SU-DHL-6 (cell line): ENCODE data around the gene DUOXA1.

Source experiments
- EZH2phosphoT487 ChIP-seq: fragments of 200-600 bp; sonication (generic), shearing (Covaris generic); conservative IDR thresholded peaks from 2 replicates; pipeline ENCODE4 v1.6.1; 2018; ENCODE audit warnings: mild to moderate bottlenecking, antibody characterized with exemption, low read length, moderate library complexity, mixed read lengths
- TF ChIP-seq, protein P1 (sequence below): fragments of 200-600 bp; sonication (generic); IDR thresholded peaks from one replicate; pipeline ENCODE4 v1.5.1; 2017; ENCODE audit warnings: antibody characterized with exemption, mild to moderate bottlenecking, low read length, moderate library complexity; ENCODE audit not compliant: insufficient read depth, poor library complexity, severe bottlenecking

DNA sequence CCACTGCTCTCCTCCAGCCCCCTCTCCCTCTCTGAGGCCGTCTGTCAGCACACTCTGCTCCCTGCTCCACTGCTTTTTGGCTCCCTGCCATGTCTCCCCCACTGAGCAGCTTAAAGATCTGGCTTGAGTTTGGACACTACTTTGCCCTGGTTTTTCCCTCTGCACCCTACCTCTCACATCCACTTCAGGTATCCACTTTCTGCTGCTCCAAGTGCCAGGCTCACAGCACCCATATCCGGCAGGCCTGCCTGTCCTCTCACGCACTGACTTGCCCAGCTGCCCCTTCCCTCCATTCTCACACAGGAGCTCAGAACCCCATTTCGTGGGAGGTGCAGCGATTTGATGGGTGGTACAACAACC, 3.9 kb upstream of the DUOXA1 start:
- TF ChIP-seq, protein P1, sequence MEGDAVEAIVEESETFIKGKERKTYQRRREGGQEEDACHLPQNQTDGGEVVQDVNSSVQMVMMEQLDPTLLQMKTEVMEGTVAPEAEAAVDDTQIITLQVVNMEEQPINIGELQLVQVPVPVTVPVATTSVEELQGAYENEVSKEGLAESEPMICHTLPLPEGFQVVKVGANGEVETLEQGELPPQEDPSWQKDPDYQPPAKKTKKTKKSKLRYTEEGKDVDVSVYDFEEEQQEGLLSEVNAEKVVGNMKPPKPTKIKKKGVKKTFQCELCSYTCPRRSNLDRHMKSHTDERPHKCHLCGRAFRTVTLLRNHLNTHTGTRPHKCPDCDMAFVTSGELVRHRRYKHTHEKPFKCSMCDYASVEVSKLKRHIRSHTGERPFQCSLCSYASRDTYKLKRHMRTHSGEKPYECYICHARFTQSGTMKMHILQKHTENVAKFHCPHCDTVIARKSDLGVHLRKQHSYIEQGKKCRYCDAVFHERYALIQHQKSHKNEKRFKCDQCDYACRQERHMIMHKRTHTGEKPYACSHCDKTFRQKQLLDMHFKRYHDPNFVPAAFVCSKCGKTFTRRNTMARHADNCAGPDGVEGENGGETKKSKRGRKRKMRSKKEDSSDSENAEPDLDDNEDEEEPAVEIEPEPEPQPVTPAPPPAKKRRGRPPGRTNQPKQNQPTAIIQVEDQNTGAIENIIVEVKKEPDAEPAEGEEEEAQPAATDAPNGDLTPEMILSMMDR, result no peak
- TF ChIP-seq EZH2phosphoT487, result no peak
